Stimulated activated CD4-positive, alpha-beta T cell treated with anti-CD3 and anti-CD28 coated beads, Interleukin-4, amount 100 ng/mL, for 48 hours (primary cell): ENCODE measurements around the gene ARPC5.
"Not testable (repeated sequence)": the region's sequence is repeated elsewhere in the genome, so short reads cannot be mapped to it uniquely, and the experiment has no call there.

ENCODE experiments used
- DNase-seq, 2 donors: peaks; one replicate each; pipeline ENCODE4 v3.0.0-alpha.2; 2020; ENCODE audit warnings: low read depth in 2 of 2

The ARPC5 gene

DNA sequence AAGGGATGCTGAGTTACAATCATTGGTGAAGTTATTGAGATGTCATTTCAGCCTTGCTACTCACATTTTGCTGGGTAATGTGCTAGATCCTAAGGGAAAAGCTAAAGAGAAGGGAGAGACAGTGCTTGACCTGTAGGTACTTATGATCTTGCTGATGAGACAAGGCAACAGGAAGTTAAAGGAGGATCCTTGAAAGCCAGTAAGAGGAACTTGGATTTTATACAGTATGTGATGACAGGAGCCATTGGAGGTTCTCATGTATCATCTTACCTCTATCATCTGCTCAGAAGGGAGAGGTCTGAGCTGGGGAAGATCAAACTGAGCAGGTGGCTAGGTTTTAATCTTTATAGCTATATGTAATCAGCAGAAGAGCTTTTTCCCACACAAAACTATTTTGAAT, 11.2 kb upstream of the ARPC5 start:
- DNase-seq: no peak

DNA sequence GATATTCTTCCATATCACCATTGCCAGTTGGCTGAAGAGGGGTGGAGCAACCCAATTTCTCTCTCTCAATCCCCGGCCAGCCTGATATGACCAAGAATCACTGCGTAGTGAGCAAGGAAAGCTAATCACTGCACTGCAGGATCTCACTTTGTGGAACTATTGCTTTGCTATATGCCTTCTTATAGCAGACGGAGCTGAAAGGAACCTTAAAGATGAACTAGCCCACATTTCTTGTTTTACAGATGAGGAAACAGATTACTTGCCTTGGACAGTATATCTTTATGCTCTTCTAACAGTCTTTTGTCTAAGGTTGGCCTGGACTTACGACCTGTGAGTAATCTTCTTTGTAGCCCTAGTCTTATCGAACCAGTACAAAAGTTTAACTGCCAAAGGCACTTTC, 9.9 kb upstream of the ARPC5 start:
- no peak for DNase-seq

GRCh38 chr1:183642166-183642565, 6.6 kb upstream of the ARPC5 start:
- DNase-seq: no peak

DNA sequence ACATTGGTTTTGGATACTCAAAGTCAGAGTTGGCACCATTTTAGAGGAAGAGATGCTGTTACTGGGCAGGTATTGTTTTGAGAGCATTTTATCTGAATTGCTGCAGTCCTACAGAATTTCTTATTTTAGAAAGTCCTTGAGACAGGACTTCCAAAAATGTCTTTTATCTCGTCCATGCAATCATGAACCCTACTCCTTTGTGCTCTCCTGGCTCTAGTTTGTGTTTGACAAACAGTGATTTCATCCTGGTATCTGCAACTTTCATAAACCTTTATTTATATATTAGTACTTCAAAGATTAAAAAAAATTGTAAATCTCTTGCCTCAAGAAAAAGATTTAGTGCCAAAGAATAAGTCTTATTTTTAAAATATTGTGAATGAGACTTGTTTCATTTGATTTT, 4.6 kb upstream of the ARPC5 start:
- DNase-seq: no peak

DNA sequence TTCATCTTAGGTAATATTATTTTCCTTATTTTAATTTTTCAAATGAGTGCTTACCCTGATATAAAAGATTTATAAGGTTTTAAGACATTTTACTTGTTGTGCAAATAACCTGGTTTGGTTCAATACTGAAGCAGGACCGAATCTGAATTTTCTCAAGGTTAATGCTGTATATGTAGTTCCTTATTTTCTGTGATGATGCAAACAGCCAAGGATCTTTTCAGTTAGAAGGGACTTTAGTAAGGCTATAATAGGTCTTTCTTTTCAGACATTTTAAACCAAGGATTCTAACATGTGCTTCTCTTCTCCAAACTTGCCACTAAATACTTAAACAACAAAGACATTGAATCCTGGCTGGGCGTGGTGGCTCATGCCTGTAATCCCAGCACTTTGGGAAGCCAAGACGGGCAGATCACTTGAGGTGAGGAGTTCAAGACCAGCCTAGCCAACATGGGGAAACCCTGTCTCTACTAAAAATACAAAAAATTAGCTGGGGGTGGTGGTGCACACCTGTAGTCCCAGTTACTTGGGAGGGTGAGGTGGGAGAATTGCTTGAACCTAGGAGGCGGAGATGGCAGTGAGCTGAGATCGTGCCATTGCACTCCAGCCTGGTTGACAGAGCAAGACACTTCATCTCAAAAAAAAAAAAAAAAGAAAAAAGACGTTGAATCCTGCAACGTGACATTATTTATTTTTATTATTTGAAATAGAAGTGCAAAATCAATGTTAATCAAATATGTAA, 3.2 kb upstream of the ARPC5 start:
- no peak for DNase-seq

DNA sequence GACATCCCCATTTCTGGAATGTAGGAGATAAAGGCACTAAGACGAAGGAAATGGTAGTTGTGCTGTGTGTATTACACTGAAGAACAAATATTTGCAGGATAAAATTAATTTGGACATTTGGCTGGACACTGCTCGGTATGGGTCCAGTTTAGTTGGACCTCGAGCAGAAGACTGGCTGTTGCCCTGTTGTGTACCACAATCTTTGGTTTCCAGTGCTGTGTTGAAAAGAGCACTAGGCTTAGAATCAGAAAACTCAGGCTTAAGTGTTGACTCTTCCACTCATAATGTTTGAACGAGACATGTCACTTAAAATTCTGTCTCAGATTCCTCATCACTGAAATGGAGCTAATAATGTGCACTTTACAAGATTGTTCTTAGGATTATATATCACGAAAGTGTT, 1.2 kb upstream of the ARPC5 start:
- DNase-seq: no peak

DNA sequence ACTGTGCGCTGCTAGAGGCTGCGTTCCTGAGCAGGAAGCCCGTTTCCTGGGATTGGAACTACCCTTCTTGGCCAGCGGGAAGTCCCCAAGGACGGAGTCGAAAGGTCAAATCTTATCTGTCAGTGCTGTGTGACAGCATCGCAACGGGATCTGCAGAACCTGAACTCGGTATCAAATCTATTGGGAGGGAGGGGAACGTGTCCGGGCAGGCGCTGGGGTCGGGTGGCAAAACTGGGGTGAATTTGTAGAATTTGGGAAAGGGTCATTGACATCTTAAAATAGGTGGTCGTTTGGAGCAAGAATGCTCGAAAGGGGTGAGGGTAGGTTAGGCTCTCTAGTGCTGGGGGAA, 725 bp upstream of the ARPC5 start:
- DNase-seq: no peak

DNA sequence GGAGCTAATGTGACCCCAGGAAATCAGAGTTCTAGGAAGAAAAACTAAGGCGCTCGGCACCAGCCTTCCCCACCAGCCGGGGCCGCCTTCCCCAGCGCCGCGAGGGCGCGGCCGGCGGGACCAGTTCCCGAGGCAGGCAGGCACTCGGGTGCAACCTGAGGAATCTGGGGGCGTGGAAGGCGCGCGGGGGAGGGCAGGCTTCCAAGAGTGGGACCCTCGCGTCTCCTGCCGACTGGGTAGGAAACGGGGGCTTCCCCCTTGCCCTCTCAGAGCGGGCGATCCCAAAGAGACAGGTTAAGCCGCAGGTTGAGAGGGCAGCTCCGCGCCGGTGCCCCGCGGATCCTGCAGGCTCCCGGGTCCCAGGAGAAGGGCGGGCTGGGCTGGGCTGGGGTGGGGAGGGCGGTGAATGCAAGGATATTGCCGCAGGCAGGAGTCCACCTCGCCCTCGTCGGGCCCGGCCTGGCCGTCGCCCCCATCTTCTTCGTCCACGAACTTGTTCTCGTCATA, 431 bp downstream of the ARPC5 start:
- DNase-seq: peak in 1 of 2 donors; percentile 13

GRCh38 chr1:183634429-183635065, 1.0 kb downstream of the ARPC5 start:
- no peak for DNase-seq

GRCh38 chr1:183633676-183634343, 1.8 kb downstream of the ARPC5 start:
- DNase-seq: no peak

DNA sequence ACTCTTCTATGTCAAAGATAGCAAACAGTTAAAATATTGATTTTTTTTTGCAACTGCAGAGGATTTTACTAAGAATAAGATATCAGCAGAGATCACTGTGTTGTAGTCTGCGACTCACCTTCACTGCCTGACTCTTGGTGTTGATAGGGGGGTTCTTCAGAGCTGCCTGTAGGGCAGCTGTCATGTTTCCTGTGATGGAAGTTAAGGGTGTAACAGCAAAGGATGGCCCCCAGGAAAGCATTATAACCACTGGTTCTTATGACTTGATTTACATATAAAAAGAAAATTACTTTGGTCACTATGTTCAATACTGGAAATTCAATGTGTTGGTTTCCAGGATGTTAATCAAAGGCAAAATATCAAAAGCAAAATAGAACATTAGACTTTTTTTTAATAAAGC, 2.6 kb downstream of the ARPC5 start:
- no peak for DNase-seq

DNA sequence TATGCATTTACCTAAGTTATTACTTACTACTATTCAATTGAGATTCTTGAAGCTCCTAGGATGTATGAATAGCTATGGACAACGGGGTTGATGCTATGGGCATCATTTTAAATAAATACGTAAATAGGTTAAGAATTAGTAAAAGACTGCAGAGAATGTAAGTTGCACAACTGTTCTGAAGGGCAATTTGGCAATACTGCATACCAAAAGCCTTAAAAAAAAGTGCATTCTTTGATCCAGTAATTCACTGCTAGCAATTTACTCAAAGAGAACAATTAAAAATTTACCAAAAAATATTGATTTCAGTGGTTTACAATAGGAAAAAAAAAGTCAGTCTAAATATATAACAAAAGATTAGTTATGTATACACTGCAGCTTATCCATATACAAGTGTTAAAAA, 3.5 kb downstream of the ARPC5 start:
- no peak for DNase-seq

DNA sequence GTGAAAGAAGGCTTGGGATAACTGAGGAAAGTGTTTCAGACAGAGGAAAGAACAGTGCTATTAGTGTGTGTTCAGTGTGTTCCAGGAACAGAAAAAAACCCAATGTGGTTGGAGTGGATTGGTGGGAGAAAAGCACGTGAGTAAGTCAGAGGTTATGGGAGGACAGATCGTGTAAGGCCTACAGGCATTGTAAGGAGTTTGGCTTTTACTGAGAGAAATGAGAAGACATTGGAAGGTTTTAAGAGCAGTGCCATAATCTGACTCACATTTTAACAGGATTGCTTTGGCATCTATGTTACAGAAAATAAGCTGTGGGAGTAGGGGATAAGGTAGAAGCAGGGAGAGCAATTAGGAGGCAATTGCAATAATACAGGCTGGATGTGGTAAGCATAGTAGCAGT, 4.8 kb downstream of the ARPC5 start:
- no peak for DNase-seq

DNA sequence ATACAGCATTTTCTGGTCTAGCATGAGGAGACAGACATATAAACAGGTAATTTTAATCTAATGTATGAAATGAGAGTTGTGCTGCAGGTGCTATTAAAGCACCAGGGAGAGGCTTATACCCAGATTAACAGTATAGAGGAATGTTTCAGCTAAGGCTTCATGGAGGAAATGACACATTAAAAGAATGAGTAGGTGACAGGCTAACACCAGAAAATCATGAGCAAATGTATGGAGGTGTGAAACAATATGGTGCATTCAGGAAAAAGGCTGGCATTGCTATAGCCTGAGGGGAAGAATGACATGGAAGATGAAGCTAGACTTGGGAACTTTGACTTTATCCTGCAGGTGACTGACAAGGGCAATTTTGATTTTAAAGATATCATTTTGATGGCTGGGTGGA, 7.0 kb downstream of the ARPC5 start:
- no peak for DNase-seq

DNA sequence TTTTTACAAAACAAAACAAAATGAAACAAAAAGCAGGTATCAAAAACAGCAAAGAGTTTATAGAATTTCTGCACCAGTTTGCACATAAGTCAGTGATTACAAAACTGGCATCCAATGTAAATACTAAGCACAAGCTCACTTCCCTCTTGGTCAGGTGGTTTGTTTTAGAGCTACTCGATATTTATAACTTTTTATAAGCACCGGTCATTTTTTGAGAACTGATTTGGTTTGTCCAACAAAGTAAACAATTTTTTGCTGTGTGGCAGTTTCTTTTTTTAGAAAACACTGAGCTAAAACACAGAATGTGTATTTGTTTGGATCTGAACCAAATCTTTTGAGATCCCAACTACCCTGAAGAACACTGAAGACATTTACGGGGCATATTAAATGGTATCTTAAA, 9.3 kb downstream of the ARPC5 start:
- DNase-seq: not testable (repeated sequence)

- peak in 1 of 2 donors; percentile 15 for DNase-seq
Measured at GRCh38 chr1:183622884-183623785, 12.4 kb downstream of the ARPC5 start.

DNA sequence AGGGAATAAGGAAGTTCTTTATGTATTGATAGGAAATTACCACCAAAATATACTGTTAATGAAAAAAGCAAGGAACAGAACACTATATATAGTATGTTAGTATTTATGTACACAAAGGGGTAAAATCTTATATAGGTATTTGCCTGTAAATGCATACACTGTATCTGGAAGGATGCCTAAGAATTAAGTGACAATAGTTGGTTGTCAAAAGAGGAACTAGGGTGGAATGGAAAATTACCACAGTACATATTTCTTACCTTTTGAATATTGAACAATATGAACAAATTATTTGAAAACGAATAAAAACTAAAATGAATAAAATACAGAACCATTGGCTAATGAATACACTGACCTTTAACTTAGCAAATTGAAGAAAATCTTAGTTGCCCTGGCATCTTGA, 13.6 kb downstream of the ARPC5 start:
- DNase-seq: no peak

- DNase-seq: no peak
Measured at GRCh38 chr1:183620311-183620710, 15.3 kb downstream of the ARPC5 start.

- DNase-seq: no peak
Measured at GRCh38 chr1:183619781-183620180, 15.8 kb downstream of the ARPC5 start.

GRCh38 chr1:183618202-183618601, 17.4 kb downstream of the ARPC5 start:
- not testable (repeated sequence) for DNase-seq

DNA sequence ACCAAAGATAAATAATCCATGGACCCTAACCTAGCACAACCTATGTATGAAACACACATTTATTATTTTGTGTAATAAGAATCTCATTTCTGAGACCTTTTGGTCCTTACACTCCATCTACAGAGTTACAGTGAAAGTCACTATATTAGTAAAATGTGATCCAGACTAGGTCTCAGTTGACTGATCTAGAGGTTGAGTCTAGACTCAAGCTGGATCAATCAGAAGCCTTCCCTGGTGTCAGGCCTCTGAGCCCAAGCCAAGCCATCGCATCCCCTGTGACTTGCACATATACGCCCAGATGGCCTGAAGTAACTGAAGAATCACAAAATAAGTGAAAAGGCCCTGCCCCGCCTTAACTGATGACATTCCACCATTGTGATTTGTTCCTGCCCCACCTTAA, 22.6 kb downstream of the ARPC5 start:
- DNase-seq: not testable (repeated sequence)

DNA sequence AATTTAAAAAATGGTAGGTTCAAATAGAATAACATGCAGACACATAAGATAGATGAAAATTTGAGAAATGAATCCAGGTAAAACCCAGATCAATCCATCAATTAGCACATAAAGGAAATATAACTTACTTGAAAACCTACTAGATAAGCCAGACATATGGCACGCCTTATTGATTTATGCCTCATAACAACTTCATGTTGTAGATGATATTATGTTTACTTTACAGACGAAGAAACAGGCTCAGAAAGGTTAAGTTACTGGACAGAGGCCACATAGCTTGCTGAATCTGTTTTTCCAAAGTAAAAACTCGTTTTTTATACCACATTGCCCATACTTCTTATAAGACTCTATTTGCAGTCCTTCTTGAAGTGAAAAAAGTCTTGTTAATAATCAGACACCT, 23.2 kb downstream of the ARPC5 start:
- DNase-seq: no peak
